ENCODE measurements around the gene PKIB.

DNA sequence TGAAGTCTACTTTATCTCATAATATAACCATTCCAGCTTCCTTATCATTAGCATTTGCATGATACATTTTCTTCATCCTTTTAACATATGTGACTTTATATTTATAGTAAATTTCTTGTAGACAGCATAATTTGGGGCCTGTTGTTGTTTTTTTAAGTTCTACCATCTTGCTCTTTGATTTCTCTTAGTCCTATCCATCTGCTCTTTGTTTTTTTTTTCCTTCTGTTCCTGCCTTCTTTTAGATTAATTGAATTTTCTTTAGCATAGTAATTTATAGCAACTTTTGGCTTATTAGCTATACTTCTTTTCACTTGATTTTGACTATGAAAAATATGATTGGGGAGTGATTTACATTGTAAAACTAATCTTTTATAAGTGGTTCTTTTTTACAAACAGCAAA, 150.1 kb downstream of the PKIB start:
- TF ChIP-seq, protein P1, sequence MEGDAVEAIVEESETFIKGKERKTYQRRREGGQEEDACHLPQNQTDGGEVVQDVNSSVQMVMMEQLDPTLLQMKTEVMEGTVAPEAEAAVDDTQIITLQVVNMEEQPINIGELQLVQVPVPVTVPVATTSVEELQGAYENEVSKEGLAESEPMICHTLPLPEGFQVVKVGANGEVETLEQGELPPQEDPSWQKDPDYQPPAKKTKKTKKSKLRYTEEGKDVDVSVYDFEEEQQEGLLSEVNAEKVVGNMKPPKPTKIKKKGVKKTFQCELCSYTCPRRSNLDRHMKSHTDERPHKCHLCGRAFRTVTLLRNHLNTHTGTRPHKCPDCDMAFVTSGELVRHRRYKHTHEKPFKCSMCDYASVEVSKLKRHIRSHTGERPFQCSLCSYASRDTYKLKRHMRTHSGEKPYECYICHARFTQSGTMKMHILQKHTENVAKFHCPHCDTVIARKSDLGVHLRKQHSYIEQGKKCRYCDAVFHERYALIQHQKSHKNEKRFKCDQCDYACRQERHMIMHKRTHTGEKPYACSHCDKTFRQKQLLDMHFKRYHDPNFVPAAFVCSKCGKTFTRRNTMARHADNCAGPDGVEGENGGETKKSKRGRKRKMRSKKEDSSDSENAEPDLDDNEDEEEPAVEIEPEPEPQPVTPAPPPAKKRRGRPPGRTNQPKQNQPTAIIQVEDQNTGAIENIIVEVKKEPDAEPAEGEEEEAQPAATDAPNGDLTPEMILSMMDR (IDR thresholded peaks at IDR 0.05), result no peak
- no peak for TF ChIP-seq EZH2phosphoT487 (IDR thresholded peaks at IDR 0.05)

Measured in neural progenitor cell (in vitro differentiated cells).